Caco-2 (cell line): ENCODE results near the gene FBXO21. TPM values are rescaled to one million over a fixed set of nuclear protein-coding genes. Genes with fewer than 3 reads are reported as not detected.

Experiments
- Bru-seq: library from RNA; stranded (reverse); fragments of 400-500 nt; gene quantifications from one replicate; lab custom pipeline; 2021; lab: Mats Ljungman, UMichigan
- BruChase-seq, 2 experiments: library from RNA; stranded (reverse); fragments of 400-500 nt; gene quantifications; one replicate each; lab custom pipeline; 2021; lab: Mats Ljungman, UMichigan
- BruUV-seq: library from RNA; stranded (reverse); fragments of 400-500 nt; replicated peaks from 2 replicates; lab custom pipeline; 2021; lab: Mats Ljungman, UMichigan
- CTCF ChIA-PET: fragments of 300-600 bp; sonication (Branson Sonifier 250); formaldehyde crosslinking; loops from one replicate; lab custom pipeline; 2022; ENCODE audit warnings: antibody characterized with exemption; lab: Charles Lee
- POLR2A ChIA-PET: fragments of 300-600 bp; sonication (Branson Sonifier 250); formaldehyde crosslinking; loops from one replicate; lab custom pipeline; 2022; ENCODE audit warnings: antibody characterized with exemption; lab: Charles Lee
- DNase-seq, 2 experiments: peaks; one replicate each; pipeline versions ENCODE4 v3.0.0 to v3.0.0-alpha.2; 2020 to 2022
- H3K27me3 ChIP-seq: replicated peaks from 2 replicates; pipeline ENCODE4 v1.6.0; 2011; ENCODE audit warnings: low read length; ENCODE audit not compliant: control insufficient read depth, insufficient read depth
- H3K36me3 ChIP-seq: 2 replicates; pipeline ENCODE4 v1.5.1; 2011; ENCODE audit warnings: low read length; ENCODE audit not compliant: control insufficient read depth, insufficient read depth
- H3K4me1 ChIP-seq: fragments of 250-450 bp; sonication (Bioruptor Pico); 2 replicates; pipeline ENCODE4 v1.5.1; 2020; ENCODE audit warnings: mild to moderate bottlenecking
- H3K4me3 ChIP-seq: 2 replicates; pipeline ENCODE4 v1.5.1; 2011; ENCODE audit warnings: low read depth, mild to moderate bottlenecking, control low read depth, low read length
- H3K9me3 ChIP-seq: fragments of 250-450 bp; sonication (Bioruptor Pico); 2 replicates; pipeline ENCODE4 v1.5.1; 2020; ENCODE audit warnings: mild to moderate bottlenecking, moderate library complexity
- H3K27ac Mint-ChIP-seq: one replicate; pipeline ENCODE4 v1.8.0; 2022; ENCODE audit warnings: mixed read lengths; ENCODE audit not compliant: unreplicated experiment
- H3K27me3 Mint-ChIP-seq: one replicate; pipeline ENCODE4 v1.8.0; 2022; ENCODE audit warnings: mixed read lengths; ENCODE audit not compliant: insufficient read depth, unreplicated experiment
- H3K36me3 Mint-ChIP-seq: one replicate; pipeline ENCODE4 v1.8.0; 2022; ENCODE audit warnings: mild to moderate bottlenecking, mixed read lengths; ENCODE audit not compliant: insufficient read depth, unreplicated experiment
- H3K4me1 Mint-ChIP-seq: one replicate; pipeline ENCODE4 v1.8.0; 2022; ENCODE audit warnings: low read depth, mixed read lengths; ENCODE audit not compliant: unreplicated experiment
- H3K4me3 Mint-ChIP-seq: one replicate; pipeline ENCODE4 v1.8.0; 2022; ENCODE audit warnings: mild to moderate bottlenecking, moderate library complexity, mixed read lengths; ENCODE audit not compliant: unreplicated experiment
- H3K9me3 Mint-ChIP-seq: one replicate; pipeline ENCODE4 v1.8.0; 2022; ENCODE audit warnings: mixed read lengths; ENCODE audit not compliant: unreplicated experiment
- CTCF ChIP-seq, 2 experiments: fragments of 200-600 bp in 1 of 2; IDR thresholded peaks; 1 replicate in 1 of 2; 2 replicates in 1 of 2; pipeline versions ENCODE4 v1.5.1 to v1.8.0; 2011 to 2022; ENCODE audit warnings: antibody characterized with exemption in 1 of 2, control low read depth in 1 of 2, inconsistent platforms in 1 of 2, low read depth in 1 of 2, low read length in 1 of 2, mild to moderate bottlenecking in 1 of 2, moderate library complexity in 1 of 2; ENCODE audit not compliant: insufficient read depth in 1 of 2, severe bottlenecking in 1 of 2, unreplicated experiment in 1 of 2
- intact Hi-C: fragments of 100-400 bp; cut with micrococcal nuclease; formaldehyde crosslinking; loops from one replicate; pipeline ENCODE4 v1.10.0; 2022; ENCODE audit not compliant: unreplicated experiment
- long read RNA-seq: library from polyadenylated mRNA; stranded (forward); transcript quantifications from one replicate; pipeline ENCODE4 v2.0.0, GENCODE V29; 2022
- total RNA-seq: library from RNA; stranded (reverse); gene quantifications from 2 replicates; pipeline ENCODE4 v1.2.3, GENCODE V29; 2022

FBXO21 gene
- total RNA-seq, result 37.3 and 44.5 TPM in 2 replicates
- percentile 81 among the genes with signal in this experiment for Bru-seq, nascent RNA
- percentile 80 among the genes with signal in this experiment for BruChase-seq, experiment 1, labeled RNA remaining after a 2-hour chase
- percentile 86 among the genes with signal in this experiment for BruChase-seq, experiment 2, labeled RNA remaining after a 6-hour chase
- long read RNA-seq, full-length matches to known transcripts, result 80 of 94 reads
- long read RNA-seq, partial matches to known transcripts, result 1 of 94 reads
- long read RNA-seq, other reads (novel, unspliced or antisense), result 13 of 94 reads

- Histone ChIP-seq H3K4me1 (peaks cover 6% of the 10 kb centered on the region; the same call in 1 of the 2 replicates), H3K36me3 (no peaks in the 10 kb centered on the region), H3K27me3 (no peaks in the 10 kb centered on the region), H3K9me3 (no peaks in the 10 kb centered on the region), H3K4me3 (peak within 1 kb of the TSS; percentile 100)
- Mint-ChIP-seq H3K4me3 (peak within 1 kb of the TSS; percentile 89), H3K27me3 (peaks cover 4% of the 10 kb centered on the region), H3K27ac (peak within 1 kb of the TSS; percentile 45), H3K36me3 (peaks cover 9% of the 10 kb centered on the region), H3K4me1 (peaks cover 12% of the 10 kb centered on the region), H3K9me3 (peaks cover 20% of the 10 kb centered on the region)
- no peak for TF ChIP-seq CTCF (IDR thresholded peaks at IDR 0.05; ENCODE audit: insufficient read depth in 1 of 2, low read depth in 1 of 2, low read length in 1 of 2, severe bottlenecking in 1 of 2, unreplicated experiment in 1 of 2)
- no TSS peak for BruUV-seq
- ChIA-PET CTCF (no interaction called here), POLR2A (no interaction called here)
- DNase-seq, result peak; percentile 87 to 95
- intact Hi-C loops, result loop anchor here (2.0 kb wide), 1 partner anchor 31 kb away; no protein-coding TSS in a partner anchor
Measured at GRCh38 chr12:117190210-117190781, at the start of gene FBXO21. Gene FBXO21 (minus strand): TSS chr12:117190470. CDS start chr12:117190456, 14 bp downstream.

- POLR2A ChIA-PET, result no interaction called here
- TF ChIP-seq CTCF (IDR thresholded peaks at IDR 0.05; ENCODE audit: insufficient read depth in 1 of 2, low read depth in 1 of 2, low read length in 1 of 2, severe bottlenecking in 1 of 2, unreplicated experiment in 1 of 2), result peak; percentile 73 to 79
- H3K27me3 Mint-ChIP-seq, result peaks cover 8% of the 10 kb centered on the region
Measured at GRCh38 chr12:117236456-117237001, 46.3 kb upstream of the FBXO21 start.

GRCh38 chr12:117235261-117235660, 45.0 kb upstream of the FBXO21 start:
- no peak overlapping the region for H3K27ac Mint-ChIP-seq
- Histone ChIP-seq H3K36me3 (no peaks in the 10 kb centered on the region), H3K9me3 (no peaks in the 10 kb centered on the region), H3K4me3 (no peak overlapping the region), H3K27me3 (no peaks in the 10 kb centered on the region; the same call in 1 of the 2 replicates), H3K4me1 (no peaks in the 10 kb centered on the region)
- no peak overlapping the region for H3K4me3 Mint-ChIP-seq
- POLR2A ChIA-PET, result no interaction called here
- intact Hi-C loops, result no loop called here
- no peaks in the 10 kb centered on the region for H3K4me1 Mint-ChIP-seq
- peaks cover 8% of the 10 kb centered on the region for H3K27me3 Mint-ChIP-seq
- no peaks in the 10 kb centered on the region for H3K9me3 Mint-ChIP-seq
- DNase-seq, result no peak
- H3K36me3 Mint-ChIP-seq, result no peaks in the 10 kb centered on the region
- no peak for TF ChIP-seq CTCF (IDR thresholded peaks at IDR 0.05; ENCODE audit: insufficient read depth in 1 of 2, low read depth in 1 of 2, low read length in 1 of 2, severe bottlenecking in 1 of 2, unreplicated experiment in 1 of 2)
- CTCF ChIA-PET, result no interaction called here
- no TSS peak for BruUV-seq

More at GRCh38 chr12:117236456-117237001, 46.3 kb upstream of the FBXO21 start:
- Mint-ChIP-seq H3K9me3 (no peaks in the 10 kb centered on the region), H3K4me3 (no peak overlapping the region), H3K4me1 (no peaks in the 10 kb centered on the region), H3K27ac (no peak overlapping the region), H3K36me3 (no peaks in the 10 kb centered on the region)
- intact Hi-C loops, result no loop called here
- peak; percentile 79 to 83 for DNase-seq
- Histone ChIP-seq H3K4me1 (no peaks in the 10 kb centered on the region), H3K36me3 (no peaks in the 10 kb centered on the region), H3K27me3 (no peaks in the 10 kb centered on the region), H3K9me3 (no peaks in the 10 kb centered on the region), H3K4me3 (no peak overlapping the region)
- CTCF ChIA-PET, result interaction anchor here (0.9 to 1.4 kb wide), 2 partner anchors 118 to 130 kb away, joined by 3 to 5 read pairs; no protein-coding TSS in a partner anchor
- no TSS peak for BruUV-seq
